OCI-M2 (cell line): Measurements from ENCODE around the gene SFTPB.
"Not testable (repeated sequence)": the region's sequence is repeated elsewhere in the genome, so short reads cannot be mapped to it uniquely, and the experiment has no call there.

Experiments used
- DNase-seq: peaks from one replicate; lab custom pipeline; 2025; ENCODE audit not compliant: unreplicated experiment; lab: John Stamatoyannopoulos, UW

Gene SFTPB

GRCh38 chr2:85668009-85668856, at the start of gene SFTPB:
Gene SFTPB, minus strand, starts transcription at chr2:85668199. Its CDS starts 16 bp downstream, at chr2:85668183.
- no peak for DNase-seq

GRCh38 chr2:85717308-85718008, 49.5 kb upstream of the SFTPB start:
- DNase-seq, result no peak

GRCh38 chr2:85716346-85716914, 48.4 kb upstream of the SFTPB start:
- DNase-seq, result no peak

GRCh38 chr2:85714841-85715240, 46.8 kb upstream of the SFTPB start:
- DNase-seq, result no peak

- not testable (repeated sequence) for DNase-seq
Measured at GRCh38 chr2:85714421-85714820, 46.4 kb upstream of the SFTPB start.

- no peak for DNase-seq
Measured at GRCh38 chr2:85713836-85714235, 45.8 kb upstream of the SFTPB start.

- no peak for DNase-seq
Measured at GRCh38 chr2:85712849-85713612, 45.0 kb upstream of the SFTPB start.

GRCh38 chr2:85712336-85712735, 44.3 kb upstream of the SFTPB start:
- no peak for DNase-seq

GRCh38 chr2:85711578-85712060, 43.6 kb upstream of the SFTPB start:
- DNase-seq, result no peak

GRCh38 chr2:85710687-85711577, 42.9 kb upstream of the SFTPB start:
- DNase-seq, result no peak

- peak; percentile 34 for DNase-seq
Measured at GRCh38 chr2:85709401-85709811, 41.4 kb upstream of the SFTPB start.

GRCh38 chr2:85708641-85709040, 40.6 kb upstream of the SFTPB start:
- no peak for DNase-seq

GRCh38 chr2:85707304-85707703, 39.3 kb upstream of the SFTPB start:
- peak; percentile 55 for DNase-seq

GRCh38 chr2:85706599-85707296, 38.7 kb upstream of the SFTPB start:
- DNase-seq, result no peak

- DNase-seq, result no peak
Measured at GRCh38 chr2:85706063-85706462, 38.1 kb upstream of the SFTPB start.

GRCh38 chr2:85705680-85706039, 37.7 kb upstream of the SFTPB start:
- DNase-seq, result no peak

- no peak for DNase-seq
Measured at GRCh38 chr2:85704800-85705679, 37.0 kb upstream of the SFTPB start.

GRCh38 chr2:85704038-85704437, 36.0 kb upstream of the SFTPB start:
- no peak for DNase-seq

- DNase-seq, result no peak
Measured at GRCh38 chr2:85703329-85703728, 35.3 kb upstream of the SFTPB start.
